ENCODE data around the gene KBTBD12.

The KBTBD12 gene

GRCh38 chr3:127986803-127987202 lies 71.8 kb downstream of the KBTBD12 start:
- no peak for DNase-seq

GRCh38 chr3:127987309-127987995 lies 72.4 kb downstream of the KBTBD12 start:
- DNase-seq: no peak

GRCh38 chr3:127988770-127989557 lies 73.9 kb downstream of the KBTBD12 start:
- DNase-seq: no peak

DNA sequence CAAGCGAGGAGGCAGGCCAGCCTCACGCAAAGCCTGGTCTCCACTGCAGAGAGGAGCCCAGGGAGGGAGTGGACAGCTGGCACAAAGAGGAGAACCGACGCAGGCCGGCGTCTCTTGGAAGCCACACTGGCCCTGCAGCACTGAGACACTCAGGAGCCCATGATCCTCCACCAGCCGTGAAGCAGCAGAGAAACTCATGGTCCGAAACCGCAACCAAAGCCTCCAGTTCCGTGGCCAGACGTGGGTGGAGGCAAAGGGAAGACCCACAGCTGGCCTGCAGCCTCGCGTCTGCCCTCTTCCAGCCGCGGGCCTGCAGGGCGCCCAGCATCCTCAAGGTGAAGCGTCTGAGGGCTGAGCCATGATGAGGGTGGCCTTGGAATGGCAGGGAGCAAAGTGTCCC lies 75.0 kb downstream of the KBTBD12 start:
- no peak for DNase-seq

GRCh38 chr3:127990461-127990860 lies 75.4 kb downstream of the KBTBD12 start:
- no peak for DNase-seq

- DNase-seq: no peak
Observed at GRCh38 chr3:127991251-127991650, 76.2 kb downstream of the KBTBD12 start.

DNA sequence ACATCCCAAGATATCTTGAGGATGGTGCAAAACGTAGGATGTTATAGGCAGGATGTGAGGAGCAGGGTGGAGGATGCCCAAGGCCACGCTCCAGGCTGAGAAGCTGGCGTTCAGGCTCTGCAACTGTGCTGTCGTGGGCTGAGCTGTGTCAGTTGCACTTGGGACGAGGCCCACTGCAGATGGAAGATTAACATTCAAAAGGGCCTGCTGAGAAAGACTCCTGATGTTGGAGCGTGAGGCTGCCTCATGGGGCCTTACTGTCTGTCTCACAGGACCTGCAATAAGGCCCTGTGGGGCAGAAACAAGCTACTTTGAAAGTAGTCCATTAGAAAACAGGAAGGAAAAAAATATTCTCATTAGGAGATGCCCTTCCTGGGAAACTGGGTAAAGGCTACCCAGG lies 76.6 kb downstream of the KBTBD12 start:
- no peak for DNase-seq

- DNase-seq: no peak
Observed at GRCh38 chr3:127992127-127992526, 77.1 kb downstream of the KBTBD12 start.

GRCh38 chr3:127994011-127994410 lies 79.0 kb downstream of the KBTBD12 start:
- DNase-seq: no peak

- no peak for DNase-seq
Observed at GRCh38 chr3:127997016-127997415, 82.0 kb downstream of the KBTBD12 start.

DNA sequence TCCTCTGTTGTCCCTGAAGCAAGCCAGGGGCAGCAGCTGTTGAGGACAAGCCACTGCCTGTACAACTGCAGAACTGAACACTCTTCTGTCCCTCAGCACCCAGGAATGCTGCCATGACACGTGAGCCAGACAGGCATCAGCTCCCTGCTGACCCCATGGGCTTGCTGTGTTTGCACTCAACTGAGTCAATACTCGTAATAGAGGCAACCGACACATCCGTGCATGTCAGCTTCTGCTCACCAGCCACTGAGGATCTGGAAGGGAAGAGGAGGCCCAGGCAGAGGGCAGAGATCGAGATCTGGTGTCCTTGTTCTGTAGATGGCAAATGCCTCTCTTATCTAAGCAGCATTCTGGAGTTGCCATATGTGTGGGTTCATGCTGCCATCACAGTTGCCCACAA lies 82.9 kb downstream of the KBTBD12 start:
- no peak for DNase-seq

DNA sequence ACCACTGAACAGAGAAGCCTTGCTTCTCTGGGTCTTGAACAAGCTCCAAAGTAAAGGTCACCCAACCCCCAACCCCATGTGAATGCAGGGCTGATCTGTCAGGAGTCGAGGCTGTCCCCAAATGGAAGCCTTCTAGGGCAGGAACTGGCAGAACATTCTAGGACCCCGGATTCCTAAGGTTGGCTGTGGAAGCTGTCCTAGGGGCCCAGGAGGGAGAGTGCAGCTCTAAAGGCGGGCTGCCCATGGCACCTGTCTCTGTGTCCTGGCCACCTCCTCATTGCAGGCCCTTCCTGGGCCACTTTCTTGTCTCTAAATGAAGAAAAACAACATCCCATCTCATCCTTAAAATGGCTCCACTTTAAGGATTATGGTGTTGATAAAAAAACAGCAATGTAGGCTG lies 83.6 kb downstream of the KBTBD12 start:
- DNase-seq: no peak

DNA sequence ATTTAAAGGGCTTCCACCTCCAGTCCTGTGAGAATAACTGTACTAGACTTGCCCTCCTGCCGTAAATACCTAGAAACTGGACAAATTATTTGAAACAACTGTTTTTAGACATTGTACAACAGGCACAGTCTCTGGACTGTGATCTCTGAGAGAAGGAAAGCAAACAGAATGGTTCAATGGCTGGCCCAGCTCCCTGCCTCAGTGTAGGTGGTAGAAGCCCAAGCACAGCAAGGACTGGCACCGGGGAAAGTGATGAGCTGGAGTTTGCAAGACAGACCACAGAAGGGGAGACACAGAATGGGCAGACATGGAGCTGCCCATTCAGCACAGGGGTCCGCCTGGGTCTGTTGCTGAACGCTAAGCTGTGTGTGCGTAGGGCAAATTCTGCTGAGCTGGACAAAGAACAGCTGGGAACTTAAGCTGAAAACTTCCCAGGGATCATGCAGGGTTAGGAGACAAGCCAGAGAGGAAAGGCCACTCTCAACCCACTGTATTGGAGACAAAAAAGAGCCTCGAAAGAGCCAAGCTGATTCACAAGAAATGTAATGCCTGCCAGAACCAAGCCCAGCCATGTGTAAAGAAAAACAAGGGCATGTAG lies 84.6 kb downstream of the KBTBD12 start:
- DNase-seq: no peak

DNA sequence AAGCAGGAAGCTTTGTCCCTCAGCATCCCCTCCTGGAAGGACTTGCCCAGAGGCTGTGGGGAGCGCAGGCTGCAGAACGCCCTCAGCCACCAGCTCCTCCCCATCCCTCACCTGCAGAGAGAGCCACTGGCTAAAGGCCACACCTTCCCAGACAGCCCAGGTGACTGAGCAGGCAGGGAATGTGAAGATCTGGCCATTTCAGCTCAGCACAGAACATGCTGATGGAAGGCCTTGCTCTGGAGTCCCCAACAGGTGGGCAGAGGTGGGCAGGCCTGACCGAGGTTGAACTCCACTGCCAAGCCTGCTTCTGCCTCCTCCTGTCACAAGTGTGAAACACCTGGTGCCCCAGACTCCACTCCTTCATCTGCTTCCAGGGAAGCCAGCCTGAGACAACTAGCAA lies 86.5 kb downstream of the KBTBD12 start:
- DNase-seq: no peak

DNA sequence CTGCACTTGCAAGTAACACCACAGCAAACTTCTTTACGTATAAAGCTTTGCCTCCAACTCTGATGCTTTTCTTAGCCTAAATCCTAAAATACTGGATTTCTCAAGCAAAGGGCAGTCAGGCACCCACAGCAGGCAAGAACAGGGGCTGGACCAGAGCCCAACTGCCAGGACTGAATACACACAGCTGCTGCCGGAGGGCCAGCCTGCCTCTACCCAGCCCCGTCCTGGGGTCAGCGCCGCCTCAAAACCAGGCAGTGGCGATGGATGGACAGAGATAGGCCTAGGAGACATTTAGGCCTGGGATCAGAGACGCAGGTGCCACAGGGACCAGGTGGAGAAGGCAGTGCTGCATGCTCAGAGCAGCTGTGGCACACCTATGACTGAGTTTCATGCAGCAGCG lies 89.6 kb downstream of the KBTBD12 start:
- no peak for DNase-seq

DNA sequence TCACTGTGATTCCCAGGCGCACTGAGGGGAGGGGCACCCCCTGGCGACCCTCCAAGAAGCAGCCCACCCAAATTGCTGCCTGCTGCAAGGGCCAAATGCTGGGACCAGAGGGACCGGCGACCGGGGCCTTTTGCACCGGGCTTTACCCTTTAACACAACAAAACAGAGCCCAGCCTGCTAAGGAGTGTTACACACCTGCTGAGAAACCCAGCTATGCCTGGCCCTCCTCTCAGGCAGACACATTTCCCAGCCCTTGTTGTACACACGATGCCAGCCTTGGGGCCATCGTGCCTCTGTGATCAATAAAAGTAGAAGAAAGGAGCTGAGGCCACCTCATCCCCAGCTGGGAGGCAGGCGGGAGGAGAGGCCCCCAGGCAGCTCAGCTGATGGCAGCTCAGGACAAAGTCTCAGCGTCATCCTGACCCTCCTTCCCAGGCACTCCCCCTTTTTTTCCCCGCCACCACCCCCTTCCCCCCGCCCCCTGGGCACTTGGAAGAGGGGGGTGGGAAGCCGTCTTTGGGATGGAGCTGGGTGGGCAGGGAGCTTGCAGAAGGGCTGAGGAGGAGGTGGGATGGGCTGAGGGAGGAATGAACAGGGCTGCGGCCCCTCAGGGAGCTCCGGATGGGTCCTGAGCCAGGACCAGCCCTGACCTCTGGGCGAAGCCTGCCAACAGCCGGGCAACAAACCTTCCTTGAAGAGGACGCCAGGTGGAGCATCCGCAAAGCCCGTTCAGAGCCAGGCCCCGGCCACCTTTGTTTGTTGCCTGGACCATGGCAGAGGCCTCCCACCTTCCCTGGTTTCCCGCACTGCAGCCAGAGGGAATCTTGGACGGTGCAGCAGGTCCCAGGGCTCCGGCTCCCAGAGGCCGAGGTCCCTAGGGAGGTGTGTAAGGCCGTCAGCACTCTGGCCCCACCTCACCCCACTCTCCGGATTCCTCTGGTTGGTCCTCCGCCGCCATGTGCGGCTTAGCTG lies 91.3 kb downstream of the KBTBD12 start:
- DNase-seq: no peak

- no peak for DNase-seq
Observed at GRCh38 chr3:128007033-128007424, 92.0 kb downstream of the KBTBD12 start.

DNA sequence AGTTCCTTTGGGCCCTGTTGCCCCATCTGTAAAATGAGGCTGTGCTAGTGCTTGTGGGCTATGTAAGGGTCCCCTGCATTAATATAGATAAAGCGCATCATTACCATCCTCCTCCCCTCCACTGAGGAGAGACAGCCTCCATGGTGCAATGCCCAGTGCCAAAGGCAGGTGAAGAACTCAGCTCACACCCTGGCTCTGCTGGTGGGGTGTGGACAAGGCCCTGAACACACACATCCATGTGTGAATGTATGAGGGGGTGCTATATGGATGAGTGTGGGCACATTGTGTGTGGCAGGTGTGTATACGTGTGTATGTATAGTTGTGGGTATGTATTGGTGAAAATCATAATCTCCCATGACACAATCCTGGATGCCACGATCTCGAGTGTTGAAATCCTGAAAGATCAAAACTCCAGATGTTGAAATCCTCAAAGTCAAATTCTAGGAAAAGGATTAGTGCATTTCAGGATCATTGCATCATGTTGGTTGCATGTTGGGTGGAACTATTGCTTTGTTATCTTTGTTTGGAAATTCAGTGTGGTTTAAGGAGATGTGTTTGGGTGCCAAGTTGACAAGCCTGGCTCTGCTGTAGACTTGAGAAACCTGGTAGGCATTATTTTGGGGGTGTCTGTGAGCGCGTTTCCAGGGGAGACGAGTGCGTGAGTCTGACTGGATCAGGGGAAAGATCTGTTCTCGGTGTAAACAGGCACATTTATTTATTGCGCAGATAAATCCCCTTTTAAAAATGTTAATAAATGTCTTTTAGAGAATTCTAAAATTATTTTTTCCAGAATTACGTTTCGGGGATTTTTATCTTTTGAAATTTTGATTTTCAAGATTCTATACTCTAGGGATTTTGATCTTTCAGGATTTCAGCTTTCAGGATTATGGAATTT lies 95.2 kb downstream of the KBTBD12 start:
- no peak for DNase-seq

DNA sequence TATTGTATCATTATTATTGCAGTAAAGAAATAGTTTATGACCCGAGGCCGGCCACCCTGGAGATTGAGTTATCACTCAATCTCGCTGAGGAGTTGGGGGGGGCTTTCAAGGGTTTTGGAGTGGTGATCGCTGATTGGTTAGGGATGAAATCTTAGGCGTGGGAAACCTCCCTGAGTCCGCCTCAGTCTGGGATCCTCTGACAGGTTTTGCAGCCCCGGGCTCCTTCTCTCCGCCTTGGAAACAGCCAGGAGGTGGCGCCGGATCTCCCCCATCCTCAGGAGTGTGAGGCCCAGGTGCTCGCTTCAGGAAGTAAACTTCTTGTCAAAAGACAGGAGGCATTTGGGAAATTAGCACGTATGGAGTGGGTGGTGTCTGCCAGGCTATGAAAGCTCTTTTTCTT lies 96.1 kb downstream of the KBTBD12 start:
- no peak for DNase-seq

DNA sequence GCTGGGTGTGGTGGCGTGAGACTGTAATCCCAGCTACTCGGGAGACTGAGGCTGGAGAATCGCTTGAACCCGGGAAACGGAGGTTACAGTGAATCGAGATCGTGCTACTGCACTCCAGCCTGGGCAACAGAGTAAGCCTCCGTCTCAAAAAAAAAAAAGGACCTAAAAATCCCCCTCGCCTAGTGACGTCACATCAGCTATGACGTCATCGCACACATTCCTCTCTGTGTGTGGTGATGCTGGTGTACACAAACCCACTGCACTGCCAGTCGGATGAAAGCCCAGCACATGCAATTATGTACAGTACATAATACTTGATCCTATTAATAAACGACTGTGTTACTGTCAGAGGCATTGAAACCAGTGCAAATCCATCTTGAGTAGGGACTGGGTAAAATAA lies 97.0 kb downstream of the KBTBD12 start:
- no peak for DNase-seq

DNA sequence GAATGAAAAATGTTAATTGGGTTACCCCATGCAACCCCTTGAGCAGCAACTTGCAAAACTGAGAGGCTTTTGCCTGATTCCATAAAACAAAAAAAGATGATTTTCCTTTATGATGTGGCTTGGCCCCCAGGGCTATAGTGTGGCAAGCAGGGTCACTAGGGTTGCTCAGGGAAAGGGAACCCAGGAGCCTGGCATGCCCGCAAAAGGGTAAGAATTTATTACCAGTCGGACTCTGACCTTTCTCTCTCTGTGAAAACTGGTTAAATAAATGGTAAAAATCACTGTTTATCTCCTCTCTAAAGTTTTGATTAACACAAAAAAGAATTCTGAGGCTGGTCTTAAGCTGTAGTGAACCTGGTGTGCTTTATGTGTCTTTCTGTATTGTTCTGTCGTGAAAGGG lies 99.5 kb downstream of the KBTBD12 start:
- no peak for DNase-seq

GRCh38 chr3:128016502-128016901 lies 101.5 kb downstream of the KBTBD12 start:
- no peak for DNase-seq

Data from activated naive CD4-positive, alpha-beta T cell treated with anti-CD3 and anti-CD28 coated beads, Interleukin-2, amount 50 U/mL, for 16 hours (primary cell).